Astrocyte of the cerebellum (primary cell): ENCODE measurements around the gene RHCG.

Source experiments
- DNase-seq: peaks from one replicate; pipeline ENCODE4 v3.0.0-alpha.2; 2011; ENCODE audit warnings: low read depth
- H3K4me3 ChIP-seq: 2 replicates; pipeline ENCODE4 v1.5.1; 2011; ENCODE audit warnings: mild to moderate bottlenecking, low read depth, low read length, moderate library complexity
- in situ Hi-C: cut with HindIII; loops from 2 replicates; pipeline ENCODE4 v1.10.0; 2017; ENCODE audit warnings: low sequenced_read_pairs
- TF ChIP-seq, protein P1 (sequence below): IDR thresholded peaks from 2 replicates; pipeline ENCODE4 v1.5.1; 2012; ENCODE audit warnings: low read length, low read depth, moderate library complexity, mild to moderate bottlenecking; ENCODE audit errors: missing control alignments

The RHCG gene

DNA sequence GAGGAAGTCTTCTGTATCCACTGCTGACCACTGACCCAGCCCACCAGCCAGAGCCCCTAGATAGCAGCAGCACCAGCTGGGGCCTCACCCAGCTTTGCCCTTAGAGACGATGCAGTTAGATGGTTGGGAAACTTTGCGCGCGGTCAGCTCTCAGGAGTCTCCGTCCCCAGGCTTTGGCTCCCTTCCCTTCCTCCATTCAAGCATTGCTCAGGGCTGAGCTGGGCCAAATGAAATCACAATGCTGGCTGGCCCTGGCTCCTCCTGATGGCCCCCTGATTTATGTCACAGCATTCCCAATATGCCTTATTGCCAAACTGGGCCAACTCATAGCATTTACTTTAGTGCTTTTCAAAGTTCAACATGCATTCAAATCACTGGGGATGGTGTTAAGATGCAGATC, 34.6 kb upstream of the RHCG start:
- TF ChIP-seq, protein P1, sequence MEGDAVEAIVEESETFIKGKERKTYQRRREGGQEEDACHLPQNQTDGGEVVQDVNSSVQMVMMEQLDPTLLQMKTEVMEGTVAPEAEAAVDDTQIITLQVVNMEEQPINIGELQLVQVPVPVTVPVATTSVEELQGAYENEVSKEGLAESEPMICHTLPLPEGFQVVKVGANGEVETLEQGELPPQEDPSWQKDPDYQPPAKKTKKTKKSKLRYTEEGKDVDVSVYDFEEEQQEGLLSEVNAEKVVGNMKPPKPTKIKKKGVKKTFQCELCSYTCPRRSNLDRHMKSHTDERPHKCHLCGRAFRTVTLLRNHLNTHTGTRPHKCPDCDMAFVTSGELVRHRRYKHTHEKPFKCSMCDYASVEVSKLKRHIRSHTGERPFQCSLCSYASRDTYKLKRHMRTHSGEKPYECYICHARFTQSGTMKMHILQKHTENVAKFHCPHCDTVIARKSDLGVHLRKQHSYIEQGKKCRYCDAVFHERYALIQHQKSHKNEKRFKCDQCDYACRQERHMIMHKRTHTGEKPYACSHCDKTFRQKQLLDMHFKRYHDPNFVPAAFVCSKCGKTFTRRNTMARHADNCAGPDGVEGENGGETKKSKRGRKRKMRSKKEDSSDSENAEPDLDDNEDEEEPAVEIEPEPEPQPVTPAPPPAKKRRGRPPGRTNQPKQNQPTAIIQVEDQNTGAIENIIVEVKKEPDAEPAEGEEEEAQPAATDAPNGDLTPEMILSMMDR: no peak
- no peak overlapping the region for H3K4me3 ChIP-seq
- DNase-seq: no peak
- in situ Hi-C loops: no loop called here

GRCh38 chr15:89528757-89529352, 32.5 kb upstream of the RHCG start:
- in situ Hi-C loops: no loop called here
- no peak overlapping the region for H3K4me3 ChIP-seq
- no peak for DNase-seq
- TF ChIP-seq, protein P1: no peak

- TF ChIP-seq, protein P1: no peak
- no peak overlapping the region for H3K4me3 ChIP-seq
- in situ Hi-C loops: no loop called here
- DNase-seq: no peak
These were observed 30.4 kb upstream of the RHCG start for GRCh38 chr15:89526601-89527441.

DNA sequence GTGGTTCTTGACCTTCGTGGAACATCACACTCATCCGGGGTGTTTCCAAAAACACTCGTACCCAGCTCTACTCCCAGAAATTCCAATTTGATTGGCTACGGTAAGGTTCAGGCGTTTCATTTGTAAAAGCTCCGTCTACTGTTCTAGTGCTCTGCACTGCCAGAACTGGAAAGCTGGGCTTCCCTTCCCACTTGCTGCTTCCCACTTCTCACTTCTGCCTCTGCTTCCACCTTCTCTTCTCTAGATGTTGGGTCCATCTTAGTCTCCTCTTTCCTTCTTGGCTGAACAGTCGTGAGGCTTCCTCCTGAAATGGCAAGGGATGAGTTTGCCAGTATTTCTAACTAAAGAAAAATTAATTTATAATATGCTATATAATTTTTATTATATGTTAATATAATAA, 29.8 kb upstream of the RHCG start:
- DNase-seq: no peak
- TF ChIP-seq, protein P1: no peak
- in situ Hi-C loops: no loop called here
- H3K4me3 ChIP-seq: no peak overlapping the region

GRCh38 chr15:89524184-89524583, 27.8 kb upstream of the RHCG start:
- TF ChIP-seq, protein P1: no peak
- no peak overlapping the region for H3K4me3 ChIP-seq
- no peak for DNase-seq
- in situ Hi-C loops: no loop called here

GRCh38 chr15:89523101-89523500, 26.7 kb upstream of the RHCG start:
- DNase-seq: no peak
- in situ Hi-C loops: no loop called here

More at GRCh38 chr15:89523101-89523500, 26.7 kb upstream of the RHCG start:
- TF ChIP-seq, protein P1: no peak
- H3K4me3 ChIP-seq: no peak overlapping the region
